ENCODE results near the gene ERBB2. TPM values are rescaled to one million over a fixed set of nuclear protein-coding genes. Genes with fewer than 3 reads are reported as not detected.

ERBB2 gene
- total and polyA plus RNA-seq, 2 of the 13 experiments (the other 11 are each of a cell fraction or from before 2014, with no cell fraction given) = 57.7 to 64.1 TPM

DNA sequence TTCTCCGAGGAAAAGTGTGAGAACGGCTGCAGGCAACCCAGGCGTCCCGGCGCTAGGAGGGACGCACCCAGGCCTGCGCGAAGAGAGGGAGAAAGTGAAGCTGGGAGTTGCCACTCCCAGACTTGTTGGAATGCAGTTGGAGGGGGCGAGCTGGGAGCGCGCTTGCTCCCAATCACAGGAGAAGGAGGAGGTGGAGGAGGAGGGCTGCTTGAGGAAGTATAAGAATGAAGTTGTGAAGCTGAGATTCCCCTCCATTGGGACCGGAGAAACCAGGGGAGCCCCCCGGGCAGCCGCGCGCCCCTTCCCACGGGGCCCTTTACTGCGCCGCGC lies at the start of gene ERBB2 (continued):
- TF ChIP-seq, protein P1, sequence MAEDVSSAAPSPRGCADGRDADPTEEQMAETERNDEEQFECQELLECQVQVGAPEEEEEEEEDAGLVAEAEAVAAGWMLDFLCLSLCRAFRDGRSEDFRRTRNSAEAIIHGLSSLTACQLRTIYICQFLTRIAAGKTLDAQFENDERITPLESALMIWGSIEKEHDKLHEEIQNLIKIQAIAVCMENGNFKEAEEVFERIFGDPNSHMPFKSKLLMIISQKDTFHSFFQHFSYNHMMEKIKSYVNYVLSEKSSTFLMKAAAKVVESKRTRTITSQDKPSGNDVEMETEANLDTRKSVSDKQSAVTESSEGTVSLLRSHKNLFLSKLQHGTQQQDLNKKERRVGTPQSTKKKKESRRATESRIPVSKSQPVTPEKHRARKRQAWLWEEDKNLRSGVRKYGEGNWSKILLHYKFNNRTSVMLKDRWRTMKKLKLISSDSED (CRISPR knock-in tag; IDR thresholded peaks at IDR 0.05) = no peak
- TF ChIP-seq BRD4 (CRISPR knock-in tag; IDR thresholded peaks at IDR 0.05) (no peak), ZNF17 (CRISPR knock-in tag; IDR thresholded peaks at IDR 0.05) (no peak), FOXP1 (IDR thresholded peaks at IDR 0.05) (no peak), FOXP1 (CRISPR knock-in tag; IDR thresholded peaks at IDR 0.05) (0 out of 2 replicates have a peak, but pooled peaks have one; percentile 9), ZNF263 (CRISPR knock-in tag; IDR thresholded peaks at IDR 0.05) (peak; percentile 86), MAF1 (CRISPR knock-in tag; IDR thresholded peaks at IDR 0.05; ENCODE audit: borderline replicate concordance) (no peak), ZNF703 (CRISPR knock-in tag; IDR thresholded peaks at IDR 0.05; ENCODE audit: borderline replicate concordance) (no peak), AHR (CRISPR knock-in tag; IDR thresholded peaks at IDR 0.05) (no peak), PAWR (CRISPR knock-in tag; IDR thresholded peaks at IDR 0.05; ENCODE audit: borderline replicate concordance) (no peak), GFI1 (CRISPR knock-in tag; IDR thresholded peaks at IDR 0.05; ENCODE audit: borderline replicate concordance) (no peak), SRSF1 (optimal IDR thresholded peaks at IDR 0.05; ENCODE audit: low read depth, low read length) (peak; percentile 1), TOE1 (CRISPR knock-in tag; IDR thresholded peaks at IDR 0.05) (no peak), GATAD2A (CRISPR knock-in tag; IDR thresholded peaks at IDR 0.05) (peak; percentile 41; the same call in 1 of the 2 replicates), PTBP1 (IDR thresholded peaks at IDR 0.05; ENCODE audit: low read depth, low read length, poor library complexity, severe bottlenecking) (no peak), ZNF10 (CRISPR knock-in tag; IDR thresholded peaks at IDR 0.05; ENCODE audit: borderline replicate concordance, low read depth) (no peak), GLI4 (CRISPR knock-in tag; IDR thresholded peaks at IDR 0.05; ENCODE audit: borderline replicate concordance) (no peak), HDAC2 (CRISPR knock-in tag; IDR thresholded peaks at IDR 0.05) (0 out of 2 replicates have a peak, but pooled peaks have one; percentile 41), ZFY (CRISPR knock-in tag; IDR thresholded peaks at IDR 0.05) (no peak; the same call in 1 of the 2 replicates)
- TF ChIP-seq, protein P2, sequence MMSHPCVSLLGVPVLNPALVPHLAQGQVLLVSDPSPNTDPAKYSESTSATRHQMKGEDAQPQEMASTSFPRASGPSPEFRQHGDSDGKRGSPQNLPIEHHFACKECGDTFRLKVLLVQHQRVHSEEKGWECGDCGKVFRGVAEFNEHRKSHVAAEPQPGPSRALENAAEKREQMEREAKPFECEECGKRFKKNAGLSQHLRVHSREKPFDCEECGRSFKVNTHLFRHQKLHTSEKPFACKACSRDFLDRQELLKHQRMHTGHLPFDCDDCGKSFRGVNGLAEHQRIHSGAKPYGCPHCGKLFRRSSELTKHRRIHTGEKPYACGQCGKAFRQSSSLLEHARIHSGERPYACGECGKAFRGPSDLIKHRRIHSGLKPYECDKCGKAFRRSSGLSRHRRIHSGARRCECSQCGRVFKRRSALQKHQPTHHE (CRISPR knock-in tag; IDR thresholded peaks at IDR 0.05; ENCODE audit: borderline replicate concordance) = no peak
- TF ChIP-seq, protein P3, sequence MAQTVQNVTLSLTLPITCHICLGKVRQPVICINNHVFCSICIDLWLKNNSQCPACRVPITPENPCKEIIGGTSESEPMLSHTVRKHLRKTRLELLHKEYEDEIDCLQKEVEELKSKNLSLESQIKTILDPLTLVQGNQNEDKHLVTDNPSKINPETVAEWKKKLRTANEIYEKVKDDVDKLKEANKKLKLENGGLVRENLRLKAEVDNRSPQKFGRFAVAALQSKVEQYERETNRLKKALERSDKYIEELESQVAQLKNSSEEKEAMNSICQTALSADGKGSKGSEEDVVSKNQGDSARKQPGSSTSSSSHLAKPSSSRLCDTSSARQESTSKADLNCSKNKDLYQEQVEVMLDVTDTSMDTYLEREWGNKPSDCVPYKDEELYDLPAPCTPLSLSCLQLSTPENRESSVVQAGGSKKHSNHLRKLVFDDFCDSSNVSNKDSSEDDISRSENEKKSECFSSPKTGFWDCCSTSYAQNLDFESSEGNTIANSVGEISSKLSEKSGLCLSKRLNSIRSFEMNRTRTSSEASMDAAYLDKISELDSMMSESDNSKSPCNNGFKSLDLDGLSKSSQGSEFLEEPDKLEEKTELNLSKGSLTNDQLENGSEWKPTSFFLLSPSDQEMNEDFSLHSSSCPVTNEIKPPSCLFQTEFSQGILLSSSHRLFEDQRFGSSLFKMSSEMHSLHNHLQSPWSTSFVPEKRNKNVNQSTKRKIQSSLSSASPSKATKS (CRISPR knock-in tag; IDR thresholded peaks at IDR 0.05) = no peak
- TF ChIP-seq, protein P4, sequence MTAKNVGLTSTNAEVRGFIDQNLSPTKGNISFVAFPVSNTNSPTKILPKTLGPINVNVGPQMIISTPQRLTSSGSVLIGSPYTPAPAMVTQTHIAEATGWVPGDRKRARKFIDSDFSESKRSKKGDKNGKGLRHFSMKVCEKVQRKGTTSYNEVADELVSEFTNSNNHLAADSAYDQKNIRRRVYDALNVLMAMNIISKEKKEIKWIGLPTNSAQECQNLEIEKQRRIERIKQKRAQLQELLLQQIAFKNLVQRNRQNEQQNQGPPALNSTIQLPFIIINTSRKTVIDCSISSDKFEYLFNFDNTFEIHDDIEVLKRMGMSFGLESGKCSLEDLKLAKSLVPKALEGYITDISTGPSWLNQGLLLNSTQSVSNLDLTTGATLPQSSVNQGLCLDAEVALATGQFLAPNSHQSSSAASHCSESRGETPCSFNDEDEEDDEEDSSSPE (CRISPR knock-in tag; IDR thresholded peaks at IDR 0.05) = peak; percentile 47; the same call in 1 of the 2 replicates
- TF ChIP-seq, protein P5, sequence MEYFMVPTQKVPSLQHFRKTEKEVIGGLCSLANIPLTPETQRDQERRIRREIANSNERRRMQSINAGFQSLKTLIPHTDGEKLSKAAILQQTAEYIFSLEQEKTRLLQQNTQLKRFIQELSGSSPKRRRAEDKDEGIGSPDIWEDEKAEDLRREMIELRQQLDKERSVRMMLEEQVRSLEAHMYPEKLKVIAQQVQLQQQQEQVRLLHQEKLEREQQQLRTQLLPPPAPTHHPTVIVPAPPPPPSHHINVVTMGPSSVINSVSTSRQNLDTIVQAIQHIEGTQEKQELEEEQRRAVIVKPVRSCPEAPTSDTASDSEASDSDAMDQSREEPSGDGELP (IDR thresholded peaks at IDR 0.05; ENCODE audit: borderline replicate concordance, low read depth) = no peak
- TF ChIP-seq, protein P6, sequence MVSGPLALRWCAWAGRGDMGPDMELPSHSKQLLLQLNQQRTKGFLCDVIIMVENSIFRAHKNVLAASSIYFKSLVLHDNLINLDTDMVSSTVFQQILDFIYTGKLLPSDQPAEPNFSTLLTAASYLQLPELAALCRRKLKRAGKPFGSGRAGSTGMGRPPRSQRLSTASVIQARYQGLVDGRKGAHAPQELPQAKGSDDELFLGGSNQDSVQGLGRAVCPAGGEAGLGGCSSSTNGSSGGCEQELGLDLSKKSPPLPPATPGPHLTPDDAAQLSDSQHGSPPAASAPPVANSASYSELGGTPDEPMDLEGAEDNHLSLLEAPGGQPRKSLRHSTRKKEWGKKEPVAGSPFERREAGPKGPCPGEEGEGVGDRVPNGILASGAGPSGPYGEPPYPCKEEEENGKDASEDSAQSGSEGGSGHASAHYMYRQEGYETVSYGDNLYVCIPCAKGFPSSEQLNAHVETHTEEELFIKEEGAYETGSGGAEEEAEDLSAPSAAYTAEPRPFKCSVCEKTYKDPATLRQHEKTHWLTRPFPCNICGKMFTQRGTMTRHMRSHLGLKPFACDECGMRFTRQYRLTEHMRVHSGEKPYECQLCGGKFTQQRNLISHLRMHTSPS (CRISPR knock-in tag; IDR thresholded peaks at IDR 0.05; ENCODE audit: low read depth) = no peak
